COR-L47 (cell line): ENCODE results near the gene ZNF232.
"Not testable (repeated sequence)": the region's sequence is repeated elsewhere in the genome, so short reads cannot be mapped to it uniquely, and the experiment has no call there.

Experiments
- DNase-seq: peaks from one replicate; lab custom pipeline; 2025; lab: John Stamatoyannopoulos, UW

The ZNF232 gene

GRCh38 chr17:5097101-5097834 is 14.4 kb downstream of the ZNF232 start:
- no peak for DNase-seq

- DNase-seq, result no peak
Observed at GRCh38 chr17:5096731-5097100, 15.0 kb downstream of the ZNF232 start.

- DNase-seq, result no peak
Observed at GRCh38 chr17:5092218-5093010, 19.3 kb downstream of the ZNF232 start.

GRCh38 chr17:5080591-5080990 is 31.1 kb downstream of the ZNF232 start:
- DNase-seq, result no peak

DNA sequence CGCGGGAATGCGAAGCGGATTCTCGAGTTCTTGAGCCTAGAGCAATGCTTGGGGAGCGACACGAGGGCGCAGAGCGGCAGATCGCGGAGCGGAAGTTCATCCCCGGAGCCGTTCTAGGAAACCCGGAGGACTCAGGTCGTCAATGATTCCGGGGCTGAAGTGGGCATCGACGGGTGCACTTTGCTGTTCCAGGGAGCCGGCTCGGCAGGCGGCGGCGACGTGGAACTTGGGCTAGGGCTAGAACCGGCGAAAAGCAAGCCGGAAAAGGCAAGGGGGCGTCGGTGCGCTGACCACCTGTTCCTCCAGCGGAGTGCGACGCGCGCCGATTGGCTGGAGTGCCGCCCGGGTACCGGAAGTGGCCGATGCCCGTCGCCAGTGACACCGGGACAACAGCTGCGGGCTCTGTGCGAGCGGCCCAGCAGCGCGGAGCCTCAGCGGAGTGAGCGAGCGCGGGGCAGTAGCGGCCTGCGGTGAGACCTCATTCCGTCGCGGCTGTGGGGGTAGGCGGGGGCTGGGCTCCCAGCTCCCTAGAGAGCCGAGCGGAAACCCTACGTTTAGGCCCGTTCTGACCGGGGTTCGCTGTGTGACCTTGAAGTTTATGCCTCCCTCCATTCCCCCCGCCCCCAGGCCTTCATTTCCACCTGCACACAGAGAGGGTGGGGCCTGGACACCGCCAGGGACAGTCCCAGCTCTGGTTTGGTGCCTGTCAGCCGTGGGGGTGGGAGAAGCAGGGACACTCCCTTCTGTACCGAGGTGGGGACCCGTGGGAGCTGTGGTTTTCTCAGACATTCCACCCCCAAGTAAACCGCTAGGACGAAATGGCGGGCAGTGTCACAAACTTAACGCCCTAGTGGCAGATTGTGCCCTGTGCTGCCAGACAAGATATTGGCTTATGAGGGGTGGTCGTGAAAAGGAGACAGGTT is 33.3 kb downstream of the ZNF232 start, which contains the start of gene ZFP3:
ZFP3 (plus strand) TSS at position 362 of the 923 bp plus-strand sequence. CDS start 13,038 bp downstream, outside the sequence.
- peak; percentile 62 for DNase-seq

- DNase-seq, result no peak
Observed at GRCh38 chr17:5077781-5078105, 33.9 kb downstream of the ZNF232 start.

- not testable (repeated sequence) for DNase-seq
Observed at GRCh38 chr17:5077275-5077674, 34.4 kb downstream of the ZNF232 start.

GRCh38 chr17:5075472-5075871 is 36.2 kb downstream of the ZNF232 start:
- DNase-seq, result not testable (repeated sequence)

GRCh38 chr17:5069724-5070123 is 42.0 kb downstream of the ZNF232 start:
- no peak for DNase-seq

- DNase-seq, result no peak
Observed at GRCh38 chr17:5068236-5068635, 43.4 kb downstream of the ZNF232 start.

DNA sequence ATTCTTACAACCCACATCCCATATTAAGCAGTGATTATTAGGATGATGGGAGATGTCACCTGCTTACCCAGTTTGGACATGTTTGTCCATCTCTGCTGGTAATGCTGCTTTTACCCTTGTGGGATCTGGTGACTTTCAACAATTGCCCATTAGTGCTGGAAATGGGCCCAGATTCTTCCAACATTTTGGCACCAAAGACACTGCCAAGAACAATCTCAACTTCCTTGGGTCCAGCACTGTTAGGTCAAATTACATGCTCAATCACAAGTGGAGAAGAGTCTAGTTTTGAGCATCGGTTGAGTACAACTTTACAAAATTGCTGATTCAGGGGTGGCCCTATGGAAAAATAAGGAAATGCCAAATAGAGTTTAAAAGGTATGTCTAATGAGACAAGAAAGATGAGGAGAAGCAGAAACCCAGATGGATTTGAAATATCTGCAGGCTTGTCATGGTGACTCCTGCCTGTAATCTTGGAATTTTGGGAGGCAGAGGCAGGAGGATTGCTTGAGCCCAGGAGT is 46.4 kb downstream of the ZNF232 start:
- DNase-seq, result no peak
